ENCODE measurements around the gene GJB2.

GJB2 gene

GRCh38 chr13:20188667-20189553 lies 3.8 kb downstream of the GJB2 start:
- H3K9me2 ChIP-seq (replicated peaks; ENCODE audit: insufficient read depth, low read length) = no peaks in the 10 kb centered on the region
- H3K9ac ChIP-seq (ENCODE audit: low read length) = no peak overlapping the region
- H3K27ac ChIP-seq (ENCODE audit: low read depth, low read length) = no peak overlapping the region
- no peak overlapping the region for H2AFZ ChIP-seq (ENCODE audit: low read depth, low read length, severe bottlenecking)
- TF ChIP-seq CTCF (IDR thresholded peaks at IDR 0.05; ENCODE audit: insufficient read depth, low read length, poor library complexity, severe bottlenecking) (peak; percentile 12), EZH2phosphoT487 (conservative IDR thresholded peaks at IDR 0.05; ENCODE audit: low read length) (no peak)
- no peaks in the 10 kb centered on the region for H3K79me2 ChIP-seq (ENCODE audit: insufficient read depth, low read length)
- no peaks in the 10 kb centered on the region for H3K36me3 ChIP-seq (ENCODE audit: low read length)
- no peak overlapping the region for H3K4me2 ChIP-seq (ENCODE audit: low read depth, low read length, poor library complexity, severe bottlenecking)
- H3K9me3 ChIP-seq (ENCODE audit: insufficient read depth, low read length) = no peaks in the 10 kb centered on the region
- H3K27me3 ChIP-seq (ENCODE audit: low read length) = no peaks in the 10 kb centered on the region
- no peak overlapping the region for H3K4me3 ChIP-seq (ENCODE audit: insufficient read depth, low read length, poor library complexity, severe bottlenecking)
- no peaks in the 10 kb centered on the region for H3F3A ChIP-seq (ENCODE audit: insufficient read depth)
- H4K20me1 ChIP-seq (ENCODE audit: low read depth, low read length) = no peaks in the 10 kb centered on the region

- H3K9me3 ChIP-seq (ENCODE audit: insufficient read depth, low read length) = no peaks in the 10 kb centered on the region
- H3K27me3 ChIP-seq (ENCODE audit: low read length) = no peaks in the 10 kb centered on the region
- H4K20me1 ChIP-seq (ENCODE audit: low read depth, low read length) = no peaks in the 10 kb centered on the region
- H3K4me2 ChIP-seq (ENCODE audit: low read depth, low read length, poor library complexity, severe bottlenecking) = no peak overlapping the region
- no peaks in the 10 kb centered on the region for H3K79me2 ChIP-seq (ENCODE audit: insufficient read depth, low read length)
- no peaks in the 10 kb centered on the region for H3K36me3 ChIP-seq (ENCODE audit: low read length)
- H3K4me3 ChIP-seq (ENCODE audit: insufficient read depth, low read length, poor library complexity, severe bottlenecking) = no peak overlapping the region
- no peaks in the 10 kb centered on the region for H3K9me2 ChIP-seq (replicated peaks; ENCODE audit: insufficient read depth, low read length)
- H3K27ac ChIP-seq (ENCODE audit: low read depth, low read length) = no peak overlapping the region
- H3F3A ChIP-seq (ENCODE audit: insufficient read depth) = no peaks in the 10 kb centered on the region
- no peak for TF ChIP-seq CTCF (IDR thresholded peaks at IDR 0.05; ENCODE audit: insufficient read depth, low read length, poor library complexity, severe bottlenecking)
- no peak for TF ChIP-seq EZH2phosphoT487 (conservative IDR thresholded peaks at IDR 0.05; ENCODE audit: low read length)
- H3K9ac ChIP-seq (ENCODE audit: low read length) = no peak overlapping the region
- H2AFZ ChIP-seq (ENCODE audit: low read depth, low read length, severe bottlenecking) = no peak overlapping the region
Observed at GRCh38 chr13:20186771-20187170, 6.0 kb downstream of the GJB2 start.

- Histone ChIP-seq H3K27me3 (ENCODE audit: low read length) (no peaks in the 10 kb centered on the region), H3K4me3 (ENCODE audit: insufficient read depth, low read length, poor library complexity, severe bottlenecking) (no peak overlapping the region), H3K36me3 (ENCODE audit: low read length) (no peaks in the 10 kb centered on the region), H3K9me3 (ENCODE audit: insufficient read depth, low read length) (no peaks in the 10 kb centered on the region), H3K27ac (ENCODE audit: low read depth, low read length) (no peak overlapping the region), H3K79me2 (ENCODE audit: insufficient read depth, low read length) (no peaks in the 10 kb centered on the region), H3K9me2 (replicated peaks; ENCODE audit: insufficient read depth, low read length) (no peaks in the 10 kb centered on the region), H2AFZ (ENCODE audit: low read depth, low read length, severe bottlenecking) (no peak overlapping the region), H3K4me2 (ENCODE audit: low read depth, low read length, poor library complexity, severe bottlenecking) (no peak overlapping the region), H3K9ac (ENCODE audit: low read length) (no peak overlapping the region), H3F3A (ENCODE audit: insufficient read depth) (no peaks in the 10 kb centered on the region), H4K20me1 (ENCODE audit: low read depth, low read length) (no peaks in the 10 kb centered on the region)
- no peak for TF ChIP-seq EZH2phosphoT487 (conservative IDR thresholded peaks at IDR 0.05; ENCODE audit: low read length)
- no peak for TF ChIP-seq CTCF (IDR thresholded peaks at IDR 0.05; ENCODE audit: insufficient read depth, low read length, poor library complexity, severe bottlenecking)
Observed at GRCh38 chr13:20185366-20186056, 7.2 kb downstream of the GJB2 start.

All from SU-DHL-6 (cell line).